ENCODE results near the gene MLKL. TPM values are rescaled to one million over a fixed set of nuclear protein-coding genes. Genes with fewer than 3 reads are reported as not detected.
A peak's percentile ranks its signal among the peaks of the same experiment; 100 is the strongest.

Gene MLKL
- total and polyA plus RNA-seq, 2 of the 13 experiments (the other 11 are each of a cell fraction or from before 2014, with no cell fraction given): 6.4 to 10.7 TPM

DNA sequence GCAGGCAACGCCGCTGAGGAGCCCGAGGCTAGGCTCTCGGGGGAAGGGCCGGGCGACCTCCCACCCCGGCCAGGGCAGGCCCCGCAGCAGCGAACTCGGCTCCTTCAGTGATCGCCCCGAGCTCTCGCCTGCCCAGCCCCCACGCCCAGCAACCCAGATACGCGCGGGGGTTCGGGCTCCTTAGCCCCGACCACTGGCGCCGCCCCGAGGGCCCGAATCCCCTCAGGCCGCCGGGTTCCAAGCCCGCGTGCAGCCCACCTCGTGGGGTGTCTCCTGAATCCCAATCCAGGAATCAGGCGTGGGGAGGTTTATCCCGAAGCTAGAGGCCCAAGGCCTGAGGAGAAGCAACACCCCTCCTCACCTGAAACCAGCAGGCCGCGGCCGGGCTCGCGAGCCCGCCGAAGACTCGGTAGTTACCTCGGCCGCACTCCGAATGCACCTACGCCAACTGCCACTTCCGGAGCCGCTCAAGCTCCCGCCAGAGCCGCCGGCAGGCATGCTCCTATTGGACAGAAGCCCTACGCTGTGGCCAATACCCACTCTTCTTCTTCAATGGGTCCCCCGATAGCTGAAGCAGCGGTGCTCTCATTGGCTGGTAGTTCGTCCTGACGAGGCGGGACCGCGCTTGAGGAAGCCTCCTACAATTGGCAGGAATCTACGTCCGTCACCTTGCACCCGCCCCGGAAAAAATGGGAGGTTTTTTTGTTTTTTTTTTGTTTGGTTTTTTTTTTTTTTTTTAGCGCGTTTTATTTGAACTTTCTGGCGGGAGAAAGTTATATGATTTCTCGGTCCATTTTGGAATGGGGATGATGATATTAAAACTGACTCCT, 34.0 kb downstream of the MLKL start, which contains the start of gene RFWD3 (continued):
- TF ChIP-seq ZSCAN22 (CRISPR knock-in tag; IDR thresholded peaks at IDR 0.05) (peak; percentile 67; the same call in 1 of the 2 replicates), PHF21A (CRISPR knock-in tag; IDR thresholded peaks at IDR 0.05) (no peak), POGZ (CRISPR knock-in tag; IDR thresholded peaks at IDR 0.05) (peak; percentile 89), GZF1 (CRISPR knock-in tag; IDR thresholded peaks at IDR 0.05) (no peak), ELF3 (CRISPR knock-in tag; IDR thresholded peaks at IDR 0.05) (no peak; the same call in none of the 2 replicates), ZBTB21 (CRISPR knock-in tag; IDR thresholded peaks at IDR 0.05) (no peak), SYNCRIP (IDR thresholded peaks at IDR 0.05; ENCODE audit: insufficient read depth, low read depth, low read length) (no peak), ZNF160 (CRISPR knock-in tag; IDR thresholded peaks at IDR 0.05) (peak; percentile 70; the same call in 1 of the 2 replicates), MED8 (CRISPR knock-in tag; IDR thresholded peaks at IDR 0.05; ENCODE audit: insufficient replicate concordance) (peak; percentile 77), TAF15 (IDR thresholded peaks at IDR 0.05; ENCODE audit: low read depth, low read length, poor library complexity, severe bottlenecking) (no peak), POLR2A (IDR thresholded peaks at IDR 0.05; ENCODE audit: insufficient read depth in 1 of 2, low read depth in 2 of 2, low read length in 2 of 2) (peak; percentile 86 to 98), SOX5 (CRISPR knock-in tag; IDR thresholded peaks at IDR 0.05; ENCODE audit: borderline replicate concordance) (no peak), ZNF207 (IDR thresholded peaks at IDR 0.05; ENCODE audit: borderline replicate concordance) (no peak), JUN (CRISPR knock-in tag; IDR thresholded peaks at IDR 0.05) (0 out of 2 replicates have a peak, but pooled peaks have one; percentile 36), MXD3 (CRISPR knock-in tag; IDR thresholded peaks at IDR 0.05) (peak; percentile 89; the same call in 1 of the 2 replicates), ZNF10 (CRISPR knock-in tag; IDR thresholded peaks at IDR 0.05; ENCODE audit: borderline replicate concordance, low read depth) (no peak), NKX3-1 (CRISPR knock-in tag; IDR thresholded peaks at IDR 0.05) (peak; percentile 88), ZFY (CRISPR knock-in tag; IDR thresholded peaks at IDR 0.05) (peak; percentile 97), ZBTB49 (CRISPR knock-in tag; IDR thresholded peaks at IDR 0.05; ENCODE audit: borderline replicate concordance) (no peak), MYC (CRISPR knock-in tag; IDR thresholded peaks at IDR 0.05; ENCODE audit: borderline replicate concordance) (peak; percentile 94), HOXA3 (CRISPR knock-in tag; IDR thresholded peaks at IDR 0.05) (peak; percentile 72), ZNF274 (CRISPR knock-in tag; IDR thresholded peaks at IDR 0.05) (peak; percentile 93; the same call in 1 of the 2 replicates)
- TF ChIP-seq, protein P1, sequence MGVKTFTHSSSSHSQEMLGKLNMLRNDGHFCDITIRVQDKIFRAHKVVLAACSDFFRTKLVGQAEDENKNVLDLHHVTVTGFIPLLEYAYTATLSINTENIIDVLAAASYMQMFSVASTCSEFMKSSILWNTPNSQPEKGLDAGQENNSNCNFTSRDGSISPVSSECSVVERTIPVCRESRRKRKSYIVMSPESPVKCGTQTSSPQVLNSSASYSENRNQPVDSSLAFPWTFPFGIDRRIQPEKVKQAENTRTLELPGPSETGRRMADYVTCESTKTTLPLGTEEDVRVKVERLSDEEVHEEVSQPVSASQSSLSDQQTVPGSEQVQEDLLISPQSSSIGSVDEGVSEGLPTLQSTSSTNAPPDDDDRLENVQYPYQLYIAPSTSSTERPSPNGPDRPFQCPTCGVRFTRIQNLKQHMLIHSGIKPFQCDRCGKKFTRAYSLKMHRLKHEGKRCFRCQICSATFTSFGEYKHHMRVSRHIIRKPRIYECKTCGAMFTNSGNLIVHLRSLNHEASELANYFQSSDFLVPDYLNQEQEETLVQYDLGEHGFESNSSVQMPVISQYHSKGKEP (CRISPR knock-in tag; IDR thresholded peaks at IDR 0.05): no peak

Data from HepG2 (cell line).